GM13976 (cell line): ENCODE measurements around the gene PCDH7.

Source experiments
- DNase-seq: peaks from one replicate; pipeline ENCODE4 v3.0.0; 2012; ENCODE audit warnings: low spot score
- in situ Hi-C: fragments of 300-500 bp; cut with MboI; formaldehyde crosslinking; loops from one replicate; pipeline ENCODE4 v1.12.0; 2022; ENCODE audit warnings: low sequenced_read_pairs, mixed read lengths, inconsistent platforms; ENCODE audit not compliant: unreplicated experiment
- TF ChIP-seq, protein P1 (sequence below): IDR thresholded peaks from 2 replicates; pipeline ENCODE4 v1.5.1; 2012; ENCODE audit warnings: borderline replicate concordance, mild to moderate bottlenecking; ENCODE audit not compliant: insufficient read depth; ENCODE audit errors: extremely low read depth, missing control alignments, control extremely low read depth

Gene PCDH7

DNA sequence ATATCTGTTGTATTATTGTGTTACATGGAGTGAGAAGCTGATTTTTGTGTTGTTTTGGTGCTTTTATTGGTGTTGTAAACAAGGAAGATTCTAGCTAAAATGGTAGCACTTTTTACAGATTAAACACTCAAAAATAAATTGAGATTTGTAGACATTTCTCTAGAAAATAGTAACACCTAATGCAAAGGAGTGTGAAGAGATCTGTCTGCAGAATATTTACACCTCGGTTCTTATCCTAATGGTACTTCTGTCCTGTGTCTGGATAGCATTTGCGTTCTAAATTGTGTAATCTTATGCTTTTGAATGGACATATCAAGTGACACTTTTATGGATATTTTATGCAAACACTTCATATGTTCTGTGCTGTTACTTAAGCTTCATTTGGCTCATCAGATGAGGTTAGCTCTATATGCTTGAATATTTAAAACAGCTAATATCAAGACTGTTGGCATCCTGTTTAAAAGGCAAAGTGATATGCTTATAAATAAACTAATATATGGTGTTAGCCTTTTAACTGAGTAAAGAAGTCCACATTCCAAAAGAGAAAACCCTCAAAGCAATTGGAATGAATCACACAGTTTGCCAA lies 6.0 kb downstream of the PCDH7 start:
- TF ChIP-seq, protein P1, sequence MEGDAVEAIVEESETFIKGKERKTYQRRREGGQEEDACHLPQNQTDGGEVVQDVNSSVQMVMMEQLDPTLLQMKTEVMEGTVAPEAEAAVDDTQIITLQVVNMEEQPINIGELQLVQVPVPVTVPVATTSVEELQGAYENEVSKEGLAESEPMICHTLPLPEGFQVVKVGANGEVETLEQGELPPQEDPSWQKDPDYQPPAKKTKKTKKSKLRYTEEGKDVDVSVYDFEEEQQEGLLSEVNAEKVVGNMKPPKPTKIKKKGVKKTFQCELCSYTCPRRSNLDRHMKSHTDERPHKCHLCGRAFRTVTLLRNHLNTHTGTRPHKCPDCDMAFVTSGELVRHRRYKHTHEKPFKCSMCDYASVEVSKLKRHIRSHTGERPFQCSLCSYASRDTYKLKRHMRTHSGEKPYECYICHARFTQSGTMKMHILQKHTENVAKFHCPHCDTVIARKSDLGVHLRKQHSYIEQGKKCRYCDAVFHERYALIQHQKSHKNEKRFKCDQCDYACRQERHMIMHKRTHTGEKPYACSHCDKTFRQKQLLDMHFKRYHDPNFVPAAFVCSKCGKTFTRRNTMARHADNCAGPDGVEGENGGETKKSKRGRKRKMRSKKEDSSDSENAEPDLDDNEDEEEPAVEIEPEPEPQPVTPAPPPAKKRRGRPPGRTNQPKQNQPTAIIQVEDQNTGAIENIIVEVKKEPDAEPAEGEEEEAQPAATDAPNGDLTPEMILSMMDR, result no peak
- in situ Hi-C loops, result no loop called here

DNA sequence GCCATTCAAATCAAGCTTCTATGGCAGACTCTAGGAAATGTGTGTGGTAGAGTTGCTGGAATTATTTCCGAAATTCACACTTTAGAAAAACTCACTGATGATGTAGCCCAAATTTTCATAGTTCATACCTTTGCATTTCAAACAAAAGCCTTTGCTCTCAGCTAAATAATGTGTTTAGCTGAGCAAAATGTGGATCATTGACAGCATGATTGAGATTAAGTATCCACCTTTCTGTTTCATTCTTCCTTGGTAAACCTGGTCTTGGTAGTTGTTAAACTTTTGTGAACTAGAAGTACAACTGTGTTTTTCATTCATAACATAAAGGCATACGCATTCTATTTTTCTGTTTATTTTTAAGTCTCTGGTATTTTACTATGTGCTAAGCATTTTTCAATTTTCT lies 7.2 kb downstream of the PCDH7 start:
- TF ChIP-seq, protein P1, result no peak
- in situ Hi-C loops, result no loop called here
- DNase-seq, result no peak

More for the DNA sequence above, 6.0 kb downstream of the PCDH7 start:
- DNase-seq, result no peak

DNA sequence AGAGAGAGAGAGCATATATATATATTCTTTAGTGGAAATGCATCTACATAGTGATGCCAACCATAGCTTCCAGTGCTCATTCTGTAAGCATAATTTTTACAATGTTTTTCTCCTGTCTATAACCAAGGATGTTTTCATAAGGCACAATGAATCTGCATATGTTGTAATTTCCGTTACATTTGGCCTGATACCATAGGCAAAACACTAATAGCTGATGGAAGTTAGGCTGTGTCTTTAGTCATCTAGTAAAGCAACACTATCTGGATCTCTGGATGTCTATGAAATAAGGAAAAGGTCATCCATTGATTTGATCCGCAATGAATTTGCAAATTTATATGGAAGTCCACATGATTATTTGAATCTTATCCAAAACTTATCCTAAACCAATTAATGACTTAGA lies 8.1 kb downstream of the PCDH7 start:
- DNase-seq, result no peak
- TF ChIP-seq, protein P1, result no peak
- in situ Hi-C loops, result no loop called here

GRCh38 chr4:30743897-30744296 lies 23.7 kb downstream of the PCDH7 start:
- TF ChIP-seq, protein P1, result no peak
- in situ Hi-C loops, result no loop called here
- DNase-seq, result no peak

DNA sequence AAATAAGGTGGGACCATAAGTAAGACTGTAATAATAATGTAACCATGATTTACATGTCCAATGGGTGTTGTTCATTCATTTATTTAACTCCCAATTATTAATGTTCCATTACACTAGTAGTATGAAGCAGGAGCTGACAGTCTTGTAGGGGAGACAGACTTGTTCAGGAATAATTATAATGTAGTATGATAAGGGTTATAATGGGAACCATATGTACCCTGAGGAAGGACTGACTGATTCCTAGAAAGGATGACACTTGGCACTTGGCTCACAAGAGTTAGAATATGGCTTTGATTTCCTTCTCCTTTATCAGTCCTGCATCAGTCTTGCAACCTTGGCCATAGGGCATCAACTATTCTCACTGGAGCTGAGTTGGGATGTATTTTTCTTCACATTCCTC lies 24.2 kb downstream of the PCDH7 start:
- TF ChIP-seq, protein P1, result no peak
- DNase-seq, result no peak
- in situ Hi-C loops, result no loop called here

DNA sequence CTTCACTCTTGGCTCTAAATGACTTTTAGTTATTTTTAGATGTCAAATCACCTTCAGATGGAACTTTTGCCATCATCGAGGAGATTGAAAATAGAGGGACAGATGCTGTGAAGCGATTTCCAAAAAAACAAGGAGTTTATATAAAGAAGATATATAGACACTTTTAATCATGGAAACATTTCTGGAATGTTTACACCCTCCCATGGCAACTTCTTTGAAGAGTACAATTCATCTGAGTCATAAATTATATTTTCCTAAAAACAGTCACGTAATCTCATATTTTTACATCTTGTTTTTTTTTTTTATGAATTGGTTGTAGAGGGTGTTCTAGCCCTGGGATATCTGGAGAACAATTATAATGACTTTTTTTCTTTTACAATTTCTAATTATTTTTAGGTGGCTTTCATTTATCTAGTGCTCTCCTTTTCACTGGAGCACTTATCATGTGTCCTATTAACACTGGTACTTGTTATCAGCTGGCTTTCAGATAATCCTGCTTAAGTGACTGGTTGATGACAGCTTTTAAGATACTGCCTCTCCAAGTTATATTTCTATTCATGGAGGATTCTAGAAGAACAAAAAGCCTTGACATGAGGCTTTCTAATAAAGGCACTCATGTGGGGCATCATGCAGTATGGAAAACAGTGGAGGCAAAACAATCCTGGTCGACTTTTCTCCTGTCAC lies 24.9 kb downstream of the PCDH7 start:
- DNase-seq, result no peak
- in situ Hi-C loops, result no loop called here
- TF ChIP-seq, protein P1, result no peak
